OCI-LY1 (cell line): ENCODE measurements around the gene RC3H2.
"Not testable (repeated sequence)": the region's sequence is repeated elsewhere in the genome, so short reads cannot be mapped to it uniquely, and the experiment has no call there.

Source experiments
- H2AFZ ChIP-seq: fragments of 200-600 bp; sonication (generic), shearing (Covaris generic); 2 replicates; pipeline ENCODE4 v1.6.0; 2014; ENCODE audit warnings: antibody characterized with exemption, mild to moderate bottlenecking, low read length
- H3F3A ChIP-seq: fragments of 200-600 bp; sonication (generic), shearing (Covaris generic); 2 replicates; pipeline ENCODE4 v1.6.0; 2014; ENCODE audit warnings: mild to moderate bottlenecking, antibody characterized with exemption, low read length, moderate library complexity; ENCODE audit not compliant: insufficient read depth
- H3K27ac ChIP-seq: fragments of 200-600 bp; sonication (generic); 2 replicates; pipeline ENCODE4 v1.5.1; 2014; ENCODE audit warnings: low read length, mixed run types, mild to moderate bottlenecking, low read depth; ENCODE audit not compliant: poor library complexity, severe bottlenecking
- H3K27me3 ChIP-seq: fragments of 200-600 bp; sonication (generic); 2 replicates; pipeline ENCODE4 v1.6.0; 2014; ENCODE audit warnings: antibody characterized with exemption, mild to moderate bottlenecking, low read length, moderate library complexity; ENCODE audit not compliant: insufficient read depth
- H3K36me3 ChIP-seq: fragments of 200-600 bp; sonication (generic); 2 replicates; pipeline ENCODE4 v1.6.1; 2014; ENCODE audit warnings: mild to moderate bottlenecking, antibody characterized with exemption, low read length, moderate library complexity, mixed read lengths; ENCODE audit not compliant: insufficient read depth
- H3K4me1 ChIP-seq: fragments of 200-600 bp; sonication (generic); 2 replicates; pipeline ENCODE4 v1.5.1; 2014; ENCODE audit warnings: mild to moderate bottlenecking, low read length, moderate library complexity; ENCODE audit not compliant: insufficient read depth, severe bottlenecking
- H3K4me2 ChIP-seq: fragments of 200-600 bp; sonication (generic), shearing (Covaris generic); 2 replicates; pipeline ENCODE4 v1.6.1; 2014; ENCODE audit warnings: low read length
- H3K4me3 ChIP-seq: fragments of 200-600 bp; sonication (generic); 2 replicates; pipeline ENCODE4 v1.5.1; 2014; ENCODE audit warnings: low read length, low read depth, mild to moderate bottlenecking, mixed read lengths; ENCODE audit not compliant: poor library complexity, severe bottlenecking
- H3K79me2 ChIP-seq: fragments of 200-600 bp; shearing (Covaris generic); 2 replicates; pipeline ENCODE4 v1.6.1; 2016; ENCODE audit warnings: mixed run types, low read length, mixed read lengths; ENCODE audit not compliant: insufficient read depth
- H3K9ac ChIP-seq: fragments of 200-600 bp; sonication (generic), shearing (Covaris generic); 2 replicates; pipeline ENCODE4 v1.6.1; 2014; ENCODE audit warnings: mild to moderate bottlenecking, low read length, mixed read lengths
- H3K9me2 ChIP-seq: fragments of 200-600 bp; sonication (generic), shearing (Covaris generic); 2 replicates; pipeline ENCODE4 v1.6.1; 2014; ENCODE audit warnings: low read depth, mild to moderate bottlenecking, low read length, mixed read lengths
- H3K9me3 ChIP-seq: fragments of 200-600 bp; shearing (Covaris generic); 2 replicates; pipeline ENCODE4 v1.6.1; 2014; ENCODE audit warnings: low read length, mixed read lengths
- H4K20me1 ChIP-seq: fragments of 200-600 bp; sonication (generic), shearing (Covaris generic); 2 replicates; pipeline ENCODE4 v1.6.0; 2016; ENCODE audit warnings: mild to moderate bottlenecking, low read length; ENCODE audit not compliant: insufficient read depth
- EZH2 ChIP-seq: fragments of 200-600 bp; sonication (generic), shearing (Covaris generic); IDR thresholded peaks from 2 replicates; pipeline ENCODE4 v1.8.0; 2017; ENCODE audit warnings: borderline replicate concordance, mixed run types, mild to moderate bottlenecking, antibody characterized with exemption, low read length, moderate library complexity, mixed read lengths
- TF ChIP-seq, protein P1 (sequence below): fragments of 200-600 bp; sonication (generic), shearing (Covaris generic); IDR thresholded peaks from 2 replicates; pipeline ENCODE4 v1.5.1; 2017; ENCODE audit warnings: mild to moderate bottlenecking, antibody characterized with exemption, low read length, moderate library complexity, mixed read lengths

RC3H2 gene

GRCh38 chr9:122812736-122813135 lies 92.4 kb downstream of the RC3H2 start:
- no peak overlapping the region for H3K4me3 ChIP-seq
- no peaks in the 10 kb centered on the region for H3K9me3 ChIP-seq
- H3K4me1 ChIP-seq, result no peaks in the 10 kb centered on the region
- no peaks in the 10 kb centered on the region for H3K79me2 ChIP-seq
- no peak overlapping the region for H3K27ac ChIP-seq
- H2AFZ ChIP-seq, result no peak overlapping the region
- no peak overlapping the region for H3K9ac ChIP-seq
- H3K27me3 ChIP-seq, result no peaks in the 10 kb centered on the region
- peaks cover 14% of the 10 kb centered on the region; the same call in 1 of the 2 replicates for H3K36me3 ChIP-seq
- no peak for TF ChIP-seq EZH2
- TF ChIP-seq, protein P1, sequence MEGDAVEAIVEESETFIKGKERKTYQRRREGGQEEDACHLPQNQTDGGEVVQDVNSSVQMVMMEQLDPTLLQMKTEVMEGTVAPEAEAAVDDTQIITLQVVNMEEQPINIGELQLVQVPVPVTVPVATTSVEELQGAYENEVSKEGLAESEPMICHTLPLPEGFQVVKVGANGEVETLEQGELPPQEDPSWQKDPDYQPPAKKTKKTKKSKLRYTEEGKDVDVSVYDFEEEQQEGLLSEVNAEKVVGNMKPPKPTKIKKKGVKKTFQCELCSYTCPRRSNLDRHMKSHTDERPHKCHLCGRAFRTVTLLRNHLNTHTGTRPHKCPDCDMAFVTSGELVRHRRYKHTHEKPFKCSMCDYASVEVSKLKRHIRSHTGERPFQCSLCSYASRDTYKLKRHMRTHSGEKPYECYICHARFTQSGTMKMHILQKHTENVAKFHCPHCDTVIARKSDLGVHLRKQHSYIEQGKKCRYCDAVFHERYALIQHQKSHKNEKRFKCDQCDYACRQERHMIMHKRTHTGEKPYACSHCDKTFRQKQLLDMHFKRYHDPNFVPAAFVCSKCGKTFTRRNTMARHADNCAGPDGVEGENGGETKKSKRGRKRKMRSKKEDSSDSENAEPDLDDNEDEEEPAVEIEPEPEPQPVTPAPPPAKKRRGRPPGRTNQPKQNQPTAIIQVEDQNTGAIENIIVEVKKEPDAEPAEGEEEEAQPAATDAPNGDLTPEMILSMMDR, result no peak
- H3K4me2 ChIP-seq, result no peak overlapping the region
- no peaks in the 10 kb centered on the region for H4K20me1 ChIP-seq
- no peaks in the 10 kb centered on the region for H3K9me2 ChIP-seq
- H3F3A ChIP-seq, result no peaks in the 10 kb centered on the region

GRCh38 chr9:122810306-122810946 lies 94.7 kb downstream of the RC3H2 start:
- TF ChIP-seq, protein P1, result peak; percentile 80
- no peak for TF ChIP-seq EZH2
- H3K4me2 ChIP-seq, result no peak overlapping the region
- H3K4me3 ChIP-seq, result no peak overlapping the region
- H2AFZ ChIP-seq, result no peak overlapping the region
- peaks cover under 1% of the 10 kb centered on the region; the same call in 1 of the 2 replicates for H3K36me3 ChIP-seq
- no peaks in the 10 kb centered on the region for H3K79me2 ChIP-seq
- H3F3A ChIP-seq, result no peaks in the 10 kb centered on the region
- H3K27me3 ChIP-seq, result no peaks in the 10 kb centered on the region
- H3K9me2 ChIP-seq, result no peaks in the 10 kb centered on the region
- no peaks in the 10 kb centered on the region for H3K4me1 ChIP-seq
- no peaks in the 10 kb centered on the region for H3K9me3 ChIP-seq
- no peaks in the 10 kb centered on the region for H4K20me1 ChIP-seq
- no peak overlapping the region for H3K27ac ChIP-seq
- H3K9ac ChIP-seq, result no peak overlapping the region

DNA sequence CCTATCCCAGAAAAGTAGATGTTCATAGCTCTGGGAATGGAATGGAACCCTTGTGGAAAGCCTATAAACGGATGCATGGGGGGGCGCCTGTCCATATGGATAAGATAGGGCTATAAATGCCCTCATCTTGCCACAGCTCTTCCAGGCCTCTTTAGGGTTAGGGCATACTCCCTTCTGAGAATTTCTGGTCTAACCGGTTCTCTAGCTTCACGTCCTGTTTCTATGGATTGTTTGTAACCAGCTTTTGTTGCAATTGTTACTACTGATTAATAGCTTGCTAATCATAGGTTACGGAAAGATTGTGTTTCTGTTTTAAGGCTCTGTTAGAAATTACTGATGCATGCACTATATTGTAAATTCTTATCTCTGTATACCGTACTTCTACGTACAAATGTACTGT lies 95.9 kb downstream of the RC3H2 start:
- not testable (repeated sequence) for H3K27ac ChIP-seq, H3K4me1 ChIP-seq, H3K9me3 ChIP-seq, H4K20me1 ChIP-seq, H3K4me3 ChIP-seq, H2AFZ ChIP-seq, H3F3A ChIP-seq, H3K36me3 ChIP-seq, H3K4me2 ChIP-seq, H3K27me3 ChIP-seq, H3K9ac ChIP-seq, H3K9me2 ChIP-seq, H3K79me2 ChIP-seq

DNA sequence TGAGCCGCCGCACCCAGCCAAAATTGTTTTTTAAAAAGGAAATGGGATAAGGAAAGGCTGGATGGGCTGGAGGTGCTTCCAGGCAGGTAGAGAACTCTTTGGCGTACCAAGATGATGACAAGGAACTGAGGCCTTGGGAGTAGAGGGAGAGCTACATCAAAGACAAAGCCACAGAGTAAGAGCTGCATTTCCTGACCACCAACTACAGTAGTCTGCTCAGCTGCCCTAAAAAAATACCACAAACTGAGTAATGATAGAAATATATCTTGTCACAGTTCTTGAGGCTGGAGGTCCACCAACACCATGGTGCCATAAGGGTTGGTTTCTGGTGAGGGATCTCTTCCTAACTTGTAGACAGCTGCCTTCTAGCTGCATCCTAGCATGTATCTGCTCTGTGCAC lies 97.0 kb downstream of the RC3H2 start:
- H3K4me2 ChIP-seq, result no peak overlapping the region
- H3K9me2 ChIP-seq, result no peaks in the 10 kb centered on the region
- H3K4me1 ChIP-seq, result no peaks in the 10 kb centered on the region
- no peaks in the 10 kb centered on the region for H3K27me3 ChIP-seq
- no peaks in the 10 kb centered on the region for H3K79me2 ChIP-seq
- H3F3A ChIP-seq, result no peaks in the 10 kb centered on the region
- no peaks in the 10 kb centered on the region for H3K9me3 ChIP-seq
- H3K9ac ChIP-seq, result no peak overlapping the region
- TF ChIP-seq, protein P1, result no peak
- no peak for TF ChIP-seq EZH2
- H3K36me3 ChIP-seq, result no peaks in the 10 kb centered on the region
- no peak overlapping the region for H3K27ac ChIP-seq
- H4K20me1 ChIP-seq, result no peaks in the 10 kb centered on the region
- H3K4me3 ChIP-seq, result no peak overlapping the region
- H2AFZ ChIP-seq, result no peak overlapping the region
